Cardiac atrium fibroblast (primary cell): ENCODE results near the gene SLC25A25. TPM values are rescaled to one million over a fixed set of nuclear protein-coding genes. Genes with fewer than 3 reads are reported as not detected.

Source experiments
- total RNA-seq: library from RNA; depleted of rRNA; stranded (reverse); fragments of >200 nt; gene quantifications from 2 replicates; pipeline ENCODE4 v1.2.3, GENCODE V29; 2015

Gene SLC25A25
- 16.2 and 20.4 TPM in 2 replicates for total RNA-seq

DNA sequence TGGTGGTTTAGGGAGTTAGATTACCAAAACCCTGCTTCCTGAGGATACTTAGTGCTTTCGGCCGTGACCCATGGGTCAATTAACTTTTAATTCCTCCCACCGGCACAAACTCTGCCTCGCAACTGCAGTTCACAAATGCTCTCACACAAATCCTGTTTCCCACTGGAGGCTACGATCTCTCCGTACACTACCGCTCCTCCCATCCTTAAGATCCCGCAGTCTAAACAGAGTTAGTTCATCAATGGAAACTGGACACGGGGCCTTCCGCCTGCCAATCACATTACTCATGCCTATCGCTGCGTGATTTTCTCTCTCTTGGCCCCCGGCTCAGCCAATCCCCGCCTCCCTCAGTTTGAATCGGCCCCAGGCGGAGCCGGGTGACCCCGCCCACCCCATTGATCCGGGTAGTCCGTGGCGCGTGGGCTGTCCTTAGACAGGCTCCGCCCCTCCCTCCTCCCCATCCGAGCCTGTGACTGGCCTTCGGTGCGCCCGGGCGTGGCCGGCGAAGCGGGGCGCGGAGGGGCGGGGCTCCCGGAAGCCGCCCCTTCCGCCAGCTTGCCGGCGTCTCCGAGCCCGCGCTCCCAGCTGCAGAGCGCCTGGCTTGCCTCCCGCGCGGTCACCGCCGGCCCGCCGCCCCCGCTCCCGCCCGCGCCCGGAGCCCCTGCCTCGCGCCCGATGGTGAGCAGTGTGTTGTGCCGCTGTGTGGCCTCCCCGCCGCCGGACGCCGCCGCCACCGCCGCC is at the start of gene SLC25A25:
Gene SLC25A25, plus strand, starts transcription at position 588 of the 741 bp plus-strand sequence. Its CDS starts 88 bp downstream, at position 676.

DNA sequence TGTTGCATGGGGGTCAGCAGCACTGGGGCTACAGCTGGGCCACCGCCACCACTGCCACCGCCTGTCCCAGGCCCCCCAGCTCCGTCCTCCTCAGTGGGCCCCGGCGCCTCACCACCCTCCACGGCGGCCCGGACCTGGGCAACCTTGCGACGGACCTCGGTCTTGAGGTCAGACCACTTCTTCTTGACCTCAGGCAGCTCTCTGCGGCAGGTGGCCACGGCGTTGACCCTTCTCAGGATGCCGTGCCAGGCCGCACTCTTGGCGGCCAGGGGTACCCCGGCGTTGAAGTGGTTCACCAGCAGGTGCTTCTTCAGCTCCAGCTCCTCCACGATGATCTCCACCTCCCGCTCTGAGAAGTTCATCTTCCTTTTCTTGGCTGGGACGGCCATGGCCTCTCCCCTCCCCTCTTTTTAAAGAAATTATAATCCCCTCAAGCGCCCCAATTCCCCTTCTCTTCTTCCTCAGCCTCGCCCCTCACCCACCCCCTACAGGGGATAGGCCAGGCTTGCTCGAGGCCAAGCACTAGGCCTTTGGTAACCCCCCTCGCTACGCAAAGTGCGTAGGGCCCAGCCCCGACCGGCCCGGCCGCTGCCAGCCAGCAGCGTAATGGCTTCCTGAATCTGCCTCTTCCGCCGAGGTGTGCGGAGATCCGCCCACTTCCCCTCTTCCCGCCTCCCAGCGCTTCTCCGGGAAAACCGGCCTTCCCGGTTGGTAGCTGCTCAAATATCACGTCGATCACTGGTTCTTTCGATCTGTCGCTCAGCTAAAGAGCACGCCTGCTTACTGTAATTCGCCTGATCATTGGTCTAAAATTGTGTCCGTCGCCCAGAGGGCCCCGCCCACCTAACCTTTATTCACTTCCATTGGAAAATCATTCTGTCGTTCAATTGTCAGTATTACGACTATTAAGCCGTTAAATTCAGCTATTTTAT is 1.1 kb upstream of the SLC25A25 start, which contains the start of gene NAIF1:
Gene NAIF1, minus strand, starts transcription at position 608 of the 932 bp plus-strand sequence. Its CDS starts 219 bp downstream, at position 389.

DNA sequence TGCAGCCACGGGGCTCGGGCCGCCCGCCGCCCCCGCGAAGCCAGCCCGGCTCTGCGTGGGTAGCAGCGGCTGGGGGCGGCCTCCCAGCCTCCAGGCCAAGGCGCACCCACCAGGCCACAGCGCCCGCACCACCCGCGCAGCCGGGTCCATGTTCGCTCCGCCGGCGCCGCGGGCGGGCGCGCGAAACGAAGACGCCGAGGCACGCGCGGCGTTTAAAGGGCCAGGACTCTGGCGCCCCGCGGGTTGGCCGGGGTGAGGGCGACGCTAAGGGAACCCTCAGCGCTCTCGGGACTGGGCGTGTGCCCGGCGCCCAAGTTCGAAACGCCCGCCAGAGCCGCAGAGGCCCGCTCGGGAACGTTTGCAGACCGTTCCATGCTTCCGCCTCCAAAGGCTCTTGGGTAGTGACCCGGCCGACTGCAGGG is 59.5 kb downstream of the SLC25A25 start, which contains the start of gene PTGES2:
Gene PTGES2, minus strand, starts transcription at position 162 of the 422 bp plus-strand sequence. Its CDS starts 12 bp downstream, at position 150.

DNA sequence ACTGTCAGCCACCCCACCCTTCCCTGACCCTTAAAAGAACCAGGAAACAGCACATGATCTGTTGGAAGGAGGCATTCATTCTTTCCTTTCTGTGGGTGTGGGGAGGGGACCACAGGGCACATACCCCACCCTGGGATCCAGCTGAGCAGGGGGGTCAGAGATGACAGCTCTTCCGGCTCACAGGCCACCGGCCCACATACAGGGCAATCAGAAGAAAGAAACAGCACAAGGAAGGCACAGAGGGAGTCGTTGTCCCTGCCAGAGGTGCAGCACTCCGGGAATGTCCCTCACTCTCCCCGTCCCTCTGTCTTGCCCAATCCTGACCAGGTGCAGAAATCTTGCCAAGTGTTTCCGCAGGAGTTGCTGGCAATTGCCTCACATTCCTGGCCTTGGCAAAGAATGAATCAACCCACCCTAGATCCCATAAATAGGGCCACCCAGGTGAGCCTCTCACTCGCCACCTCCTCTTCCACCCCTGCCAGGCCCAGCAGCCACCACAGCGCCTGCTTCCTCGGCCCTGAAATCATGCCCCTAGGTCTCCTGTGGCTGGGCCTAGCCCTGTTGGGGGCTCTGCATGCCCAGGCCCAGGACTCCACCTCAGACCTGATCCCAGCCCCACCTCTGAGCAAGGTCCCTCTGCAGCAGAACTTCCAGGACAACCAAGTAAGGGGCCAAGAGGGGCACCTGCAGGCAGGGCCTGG is 81.1 kb downstream of the SLC25A25 start, which contains the start of gene LCN2:
Gene LCN2, plus strand, starts transcription at position 453 of the 701 bp plus-strand sequence. Its CDS starts 73 bp downstream, at position 526.

Other genes with a start within 250 kb of the SLC25A25 start
- gene ENG, start 213.6 kb upstream of the SLC25A25 start, total RNA-seq, result 570 and 620 TPM in 2 replicates
- 91.3 and 105 TPM in 2 replicates for gene AK1, start 190.6 kb upstream of the SLC25A25 start, total RNA-seq
- 108 and 138 TPM in 2 replicates for gene ST6GALNAC6, start 168.6 kb upstream of the SLC25A25 start, total RNA-seq
- gene ST6GALNAC4, start 151.2 kb upstream of the SLC25A25 start, total RNA-seq, result 66.1 and 73.9 TPM in 2 replicates
- 2.8 and 16.4 TPM in 2 replicates for gene PIP5KL1, start 137.5 kb upstream of the SLC25A25 start, total RNA-seq
- 7.8 and 15.6 TPM in 2 replicates for gene DPM2, start 130.4 kb upstream of the SLC25A25 start, total RNA-seq
- gene EEIG1, start 87.2 kb upstream of the SLC25A25 start, total RNA-seq, result 6.1 and 6.6 TPM in 2 replicates
- gene NAIF1, start 912 bp upstream of the SLC25A25 start, total RNA-seq, result 6.5 and 7.3 TPM in 2 replicates
- 53.9 and 68.1 TPM in 2 replicates for gene PTGES2, start 59.5 kb downstream of the SLC25A25 start, total RNA-seq
- not detected in 2 replicates for gene LCN2, start 81.2 kb downstream of the SLC25A25 start, total RNA-seq
- 121 and 194 TPM in 2 replicates for gene BBLN, start 92.0 kb downstream of the SLC25A25 start, total RNA-seq
- gene CIZ1, start 123.3 kb downstream of the SLC25A25 start, total RNA-seq, result 40.0 and 53.4 TPM in 2 replicates
- gene DNM1, start 135.1 kb downstream of the SLC25A25 start, total RNA-seq, result 0.49 and 0.54 TPM in 2 replicates
- 99.5 and 108 TPM in 2 replicates for gene GOLGA2, start 207.8 kb downstream of the SLC25A25 start, total RNA-seq
- 36.9 and 59.8 TPM in 2 replicates for gene SWI5, start 208.0 kb downstream of the SLC25A25 start, total RNA-seq